AG09319 (cell line): ENCODE results near the gene SLC12A7.

Experiments used
- DNase-seq: peaks from one replicate; pipeline ENCODE4 v3.0.0-alpha.2; 2010; ENCODE audit warnings: low read depth; ENCODE audit errors: extremely low read depth
- CTCF ChIP-seq: IDR thresholded peaks from 2 replicates; pipeline ENCODE4 v1.5.1; 2011; ENCODE audit warnings: low read depth, mild to moderate bottlenecking, inconsistent platforms, low read length, moderate library complexity

Gene SLC12A7

GRCh38 chr5:1044117-1044516 is 67.7 kb downstream of the SLC12A7 start:
- no peak for TF ChIP-seq CTCF

GRCh38 chr5:1043327-1043726 is 68.5 kb downstream of the SLC12A7 start:
- no peak for TF ChIP-seq CTCF

More at GRCh38 chr5:1044117-1044516, 67.7 kb downstream of the SLC12A7 start:
- no peak for DNase-seq

GRCh38 chr5:1042626-1043025 is 69.2 kb downstream of the SLC12A7 start:
- no peak for DNase-seq
- TF ChIP-seq CTCF = no peak

More at GRCh38 chr5:1043327-1043726, 68.5 kb downstream of the SLC12A7 start:
- no peak for DNase-seq

GRCh38 chr5:1041225-1042143 is 70.4 kb downstream of the SLC12A7 start:
- TF ChIP-seq CTCF = no peak
- no peak for DNase-seq

GRCh38 chr5:1040571-1040970 is 71.3 kb downstream of the SLC12A7 start:
- no peak for TF ChIP-seq CTCF
- DNase-seq = no peak

GRCh38 chr5:1039706-1040260 is 72.1 kb downstream of the SLC12A7 start:
- TF ChIP-seq CTCF = no peak
- no peak for DNase-seq

GRCh38 chr5:1039210-1039548 is 72.7 kb downstream of the SLC12A7 start:
- no peak for DNase-seq
- no peak for TF ChIP-seq CTCF
